Stimulated activated CD8-positive, alpha-beta memory T cell treated with anti-CD3 and anti-CD28 coated beads, Interleukin-15, amount 100 ng/mL, for 1 hour (primary cell): ENCODE measurements around the gene PUS10.
"Not testable (repeated sequence)": the region's sequence is repeated elsewhere in the genome, so short reads cannot be mapped to it uniquely, and the experiment has no call there.

ENCODE experiments used
- DNase-seq: peaks from one replicate; pipeline ENCODE4 v3.0.0-alpha.2; 2020; ENCODE audit warnings: low read depth

The PUS10 gene

DNA sequence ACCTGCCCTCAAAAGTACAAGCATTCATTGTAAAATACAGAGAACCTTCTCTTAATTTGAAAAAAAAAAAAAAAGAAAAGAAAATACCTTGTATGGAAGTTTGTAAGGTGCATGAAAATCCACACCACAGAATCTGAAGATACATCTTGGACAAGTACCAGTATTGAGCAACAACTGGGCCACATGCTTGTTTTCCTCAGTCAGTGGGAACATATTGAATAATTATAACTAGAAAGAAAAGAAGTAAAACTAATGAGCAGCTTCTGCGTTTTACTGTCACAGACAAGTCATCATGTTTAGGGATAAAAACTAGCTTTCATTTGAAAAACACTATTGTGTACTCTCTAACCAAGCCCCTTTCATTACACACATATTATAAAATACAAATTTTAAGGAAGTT lies 6.4 kb downstream of the PUS10 start:
- DNase-seq = no peak

DNA sequence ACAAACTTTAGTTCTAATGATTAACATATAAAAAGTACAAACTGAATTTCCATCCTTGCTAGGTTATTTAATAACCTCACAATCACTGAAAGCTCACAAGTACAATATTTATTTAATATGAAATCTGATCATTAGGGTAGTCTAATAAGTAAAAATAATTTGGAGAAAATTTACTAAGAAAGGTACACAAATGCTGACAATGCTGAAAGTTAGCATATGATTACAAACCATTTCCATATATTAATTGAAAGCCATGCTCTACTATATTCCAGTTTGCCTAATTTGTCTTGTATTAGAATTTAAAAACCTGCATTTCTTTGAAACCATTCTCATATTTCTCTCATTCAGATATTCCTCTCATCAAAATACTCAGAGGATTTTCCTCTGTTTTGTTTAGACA lies 8.7 kb downstream of the PUS10 start:
- no peak for DNase-seq

DNA sequence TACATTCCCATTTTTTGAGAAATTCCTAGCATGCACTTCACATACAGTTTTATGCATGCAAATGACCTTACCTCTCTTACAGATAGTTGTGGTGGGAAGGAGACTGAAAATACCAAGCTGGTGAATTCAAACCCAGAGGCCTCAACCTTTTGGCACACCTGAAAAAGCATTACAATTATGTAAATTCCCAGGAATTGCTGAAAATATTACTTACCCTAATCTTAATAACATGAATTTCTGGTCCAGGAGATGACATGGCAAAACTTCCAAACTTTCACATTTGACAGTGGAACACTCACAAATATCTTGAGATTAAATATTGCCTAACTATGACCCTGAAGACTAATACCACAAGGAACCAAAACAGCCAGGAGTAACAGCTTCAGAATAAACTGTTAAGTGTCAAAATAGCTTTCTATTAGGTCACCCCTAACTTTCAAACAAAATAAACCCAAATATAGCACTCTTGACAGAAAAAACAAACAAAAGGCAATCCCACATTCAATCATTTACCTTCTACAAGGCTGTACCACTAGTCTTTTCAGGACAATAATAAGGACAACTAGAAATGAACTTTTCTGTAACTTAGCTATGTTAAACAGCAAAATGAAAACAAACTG lies 11.5 kb downstream of the PUS10 start:
- DNase-seq = no peak

- DNase-seq = no peak
These were observed 12.3 kb downstream of the PUS10 start for GRCh38 chr2:61005736-61006135.

DNA sequence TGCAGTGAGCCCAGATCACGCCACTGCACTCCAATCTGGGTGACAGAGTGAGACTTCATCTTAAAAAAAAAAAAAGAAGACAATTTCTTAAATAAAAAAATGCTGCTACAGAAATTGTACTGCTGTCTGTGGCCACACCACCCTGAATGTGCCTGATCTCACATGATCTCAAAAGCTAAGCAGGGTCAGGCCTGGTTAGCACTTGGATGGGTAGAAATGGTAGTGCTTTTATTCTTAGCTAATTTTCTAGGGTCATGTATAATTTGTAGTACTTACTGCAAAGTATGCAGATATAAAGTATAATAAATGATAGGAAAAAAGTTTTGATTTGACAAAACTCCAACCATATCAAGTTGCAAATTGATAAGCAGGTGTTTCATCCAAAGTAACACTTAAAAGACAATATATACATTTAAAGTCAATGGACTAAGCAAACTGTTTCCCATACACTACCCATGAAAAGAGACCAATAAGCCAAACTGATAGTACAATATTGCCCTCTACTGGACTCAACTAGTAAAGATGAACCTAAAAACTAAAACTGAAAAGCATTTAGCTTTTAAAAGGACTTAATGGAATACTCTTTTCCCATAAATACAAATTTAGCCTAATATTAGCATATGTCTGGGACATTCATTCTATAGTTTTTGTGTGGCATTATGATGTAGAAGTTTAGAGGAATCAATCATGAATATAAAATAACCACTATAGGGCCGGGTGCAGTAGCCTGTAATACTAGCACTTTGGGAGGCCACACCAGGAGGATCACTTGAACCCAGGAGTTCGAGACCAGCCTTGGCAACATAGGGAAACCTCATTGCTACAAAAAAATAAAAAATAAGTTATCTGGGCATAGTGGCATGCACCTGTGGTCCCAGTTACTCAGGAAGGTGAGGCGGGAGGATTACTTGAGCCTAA lies 19.2 kb downstream of the PUS10 start:
- DNase-seq = no peak

DNA sequence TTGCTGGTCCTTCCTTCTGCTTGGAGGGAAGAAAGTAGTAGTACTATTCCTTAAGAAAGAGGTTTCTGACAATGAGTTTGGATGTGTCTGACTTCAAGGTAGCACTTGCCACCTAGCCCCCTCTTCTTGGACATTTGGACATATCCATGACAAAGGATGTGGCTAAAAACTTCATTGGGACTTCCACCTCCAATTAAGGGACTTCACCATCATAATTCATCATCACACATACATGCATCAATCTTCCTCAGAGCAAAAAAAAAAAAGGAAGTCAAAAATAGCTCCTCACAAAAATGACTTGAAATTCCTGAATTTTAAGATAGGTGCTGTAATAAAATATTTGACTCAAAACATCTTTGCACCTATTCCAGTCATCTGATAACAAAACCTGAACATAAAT lies 23.9 kb downstream of the PUS10 start:
- DNase-seq = no peak

DNA sequence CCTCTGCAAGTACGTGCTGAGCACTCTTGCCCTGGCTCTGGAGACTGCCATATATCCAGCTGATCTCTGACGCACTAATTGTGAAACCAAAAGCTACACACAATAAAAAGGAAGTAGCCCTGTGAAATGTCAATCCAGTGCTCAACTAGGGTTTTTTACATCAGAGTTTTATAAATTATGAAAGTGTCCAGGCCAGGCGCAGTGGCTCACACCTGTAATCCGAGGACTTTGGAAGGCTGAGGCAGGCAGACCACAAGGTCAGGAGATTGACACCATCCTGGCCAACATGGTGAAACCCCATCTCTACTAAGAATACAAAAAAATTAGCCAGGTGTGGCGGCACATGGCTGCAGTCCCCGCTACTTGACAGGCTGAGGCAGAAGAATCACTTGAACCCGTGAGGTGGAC lies 25.1 kb downstream of the PUS10 start:
- DNase-seq = no peak

GRCh38 chr2:60991644-60992043 lies 26.4 kb downstream of the PUS10 start:
- DNase-seq = no peak

DNA sequence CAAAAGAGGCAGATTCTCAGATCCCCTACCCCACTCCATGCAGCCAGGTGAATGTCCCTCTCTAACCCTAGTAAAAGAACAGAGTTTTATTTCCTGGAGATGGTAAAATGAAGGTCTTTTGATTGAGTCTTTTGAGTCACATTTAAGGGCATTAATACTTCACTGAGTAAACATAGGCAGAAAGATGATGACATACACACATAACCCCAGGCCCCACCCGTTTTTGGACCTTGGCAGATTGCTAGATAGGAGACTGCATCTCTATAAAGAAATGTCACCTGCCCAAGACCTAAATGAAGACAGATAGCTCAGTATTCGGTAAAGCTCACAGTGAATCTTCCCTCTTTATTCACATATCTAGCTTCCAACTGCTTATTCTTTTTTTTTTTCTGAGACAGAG lies 28.8 kb downstream of the PUS10 start:
- DNase-seq = no peak

DNA sequence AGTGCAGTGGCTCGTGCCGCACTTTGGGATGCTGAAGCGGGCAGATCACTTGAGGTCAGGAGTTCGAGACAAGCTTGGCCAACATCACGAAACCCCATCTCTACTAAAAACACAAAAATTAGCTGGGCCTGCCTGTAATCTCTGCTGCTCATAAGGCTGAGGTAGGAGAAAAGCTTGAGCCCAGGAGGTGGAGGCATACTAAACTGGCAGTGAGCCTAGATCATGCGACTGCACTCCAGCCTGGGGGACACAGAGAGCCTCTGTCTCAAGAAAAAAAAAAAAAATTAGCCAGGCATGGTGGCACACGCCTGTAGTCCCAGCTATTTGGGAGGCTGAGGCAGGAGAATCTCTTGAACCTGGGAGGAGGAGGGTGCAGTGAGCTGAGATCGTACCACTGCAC lies 30.4 kb downstream of the PUS10 start:
- DNase-seq = not testable (repeated sequence)

- no peak for DNase-seq
These were observed 31.0 kb downstream of the PUS10 start for GRCh38 chr2:60987041-60987440.

- no peak for DNase-seq
These were observed 33.3 kb downstream of the PUS10 start for GRCh38 chr2:60984720-60985119.

- DNase-seq = not testable (repeated sequence)
These were observed 36.0 kb downstream of the PUS10 start for GRCh38 chr2:60982066-60982465.

DNA sequence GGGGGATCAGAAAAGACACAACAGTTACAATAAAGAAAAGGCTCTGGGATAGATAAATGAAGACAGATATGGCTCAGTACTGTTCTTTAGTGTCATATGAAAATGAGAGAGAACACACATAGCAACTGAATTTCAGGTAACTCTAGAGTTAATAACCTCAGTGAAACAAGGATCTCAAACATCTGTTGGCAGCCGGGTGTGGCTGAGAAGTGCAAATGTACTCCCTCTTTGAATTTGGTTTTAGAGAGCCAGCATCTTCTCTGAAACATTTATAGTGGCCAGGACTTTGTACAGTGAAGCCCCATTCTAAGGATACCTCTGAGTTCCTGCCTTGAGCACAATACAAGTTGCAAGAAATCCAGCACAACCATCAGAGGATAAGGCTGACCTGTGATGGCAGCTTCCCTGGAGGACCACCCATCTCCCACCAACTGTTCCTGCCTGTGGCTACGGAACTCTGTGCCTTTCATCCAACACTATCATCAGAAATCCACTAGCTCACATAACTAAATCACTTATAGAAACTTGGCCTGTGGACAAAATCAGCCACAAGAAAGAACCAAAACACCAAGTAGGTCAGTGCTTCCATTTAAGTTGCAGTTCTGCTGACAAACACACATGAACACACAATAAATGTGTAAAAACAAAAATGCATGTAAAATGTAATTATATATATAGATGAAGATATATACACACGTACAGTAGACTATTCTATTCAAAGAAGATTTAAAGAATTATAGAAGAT lies 37.8 kb downstream of the PUS10 start:
- DNase-seq = no peak

DNA sequence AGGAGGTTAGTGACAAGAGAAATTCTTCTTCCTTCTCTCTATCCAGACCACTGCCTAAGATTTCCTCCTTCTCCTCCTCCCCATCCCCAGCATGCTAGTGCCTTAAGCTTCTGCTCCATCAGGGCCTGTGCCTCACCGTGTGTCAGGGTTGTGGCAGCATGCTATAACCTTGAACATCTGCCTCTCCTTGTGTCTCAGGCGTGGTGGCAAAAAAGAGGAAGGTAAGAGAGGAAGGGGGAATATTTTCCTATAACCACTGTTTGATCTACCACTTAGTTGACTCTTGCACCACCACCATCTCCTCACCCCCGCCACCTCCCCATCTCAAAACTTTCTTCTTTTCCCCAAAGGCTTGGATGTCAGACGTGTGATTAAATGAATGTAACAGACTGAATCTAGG lies 38.8 kb downstream of the PUS10 start:
- DNase-seq = no peak

DNA sequence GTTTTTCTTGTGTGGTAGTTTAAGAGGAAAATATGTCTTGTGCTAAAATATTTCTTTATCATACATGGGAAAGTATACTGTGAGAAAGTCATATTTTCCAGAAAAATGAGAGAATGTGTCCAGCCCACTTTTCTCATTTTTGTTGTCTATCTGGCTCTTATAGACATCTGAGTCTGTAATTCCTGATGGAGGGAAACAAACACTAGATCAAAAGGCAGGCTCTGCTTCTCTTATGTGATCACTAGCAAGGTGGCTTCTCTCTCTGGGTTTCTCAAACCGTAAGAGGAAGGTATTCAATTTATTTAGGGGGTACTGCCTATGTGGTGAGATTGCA lies 40.5 kb downstream of the PUS10 start:
- DNase-seq = no peak

GRCh38 chr2:60976875-60977561 lies 41.0 kb downstream of the PUS10 start:
- DNase-seq = no peak

DNA sequence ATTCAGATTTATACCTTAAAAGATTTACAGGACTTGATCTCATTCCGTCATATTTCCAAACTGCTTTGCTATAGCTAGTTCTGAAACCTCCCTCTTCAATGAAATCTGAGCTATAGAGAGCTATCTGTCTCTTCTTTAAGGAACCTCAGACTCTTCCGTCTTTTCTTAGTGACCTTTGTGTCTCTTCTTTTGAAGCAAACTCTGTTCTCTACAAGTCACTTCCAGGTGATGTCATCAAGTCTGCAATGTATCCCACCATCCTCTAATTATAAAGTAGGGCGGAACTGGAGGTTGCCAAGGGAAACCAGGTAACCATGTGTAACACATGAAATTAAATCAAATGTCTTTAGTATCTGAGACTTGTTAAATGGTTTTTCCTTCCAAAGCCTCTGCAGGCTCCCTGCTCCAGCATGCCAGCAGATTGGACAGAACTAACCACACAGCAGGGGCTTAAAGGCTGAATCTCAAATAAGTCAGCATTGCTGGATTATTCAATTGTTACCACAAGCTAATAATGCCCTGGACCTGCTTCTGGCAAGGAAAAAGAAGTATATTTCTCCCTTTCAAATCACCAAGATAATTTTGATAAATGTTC lies 41.7 kb downstream of the PUS10 start:
- no peak for DNase-seq

GRCh38 chr2:60974652-60975051 lies 43.4 kb downstream of the PUS10 start:
- DNase-seq = no peak

GRCh38 chr2:60973705-60974104 lies 44.4 kb downstream of the PUS10 start:
- no peak for DNase-seq

DNA sequence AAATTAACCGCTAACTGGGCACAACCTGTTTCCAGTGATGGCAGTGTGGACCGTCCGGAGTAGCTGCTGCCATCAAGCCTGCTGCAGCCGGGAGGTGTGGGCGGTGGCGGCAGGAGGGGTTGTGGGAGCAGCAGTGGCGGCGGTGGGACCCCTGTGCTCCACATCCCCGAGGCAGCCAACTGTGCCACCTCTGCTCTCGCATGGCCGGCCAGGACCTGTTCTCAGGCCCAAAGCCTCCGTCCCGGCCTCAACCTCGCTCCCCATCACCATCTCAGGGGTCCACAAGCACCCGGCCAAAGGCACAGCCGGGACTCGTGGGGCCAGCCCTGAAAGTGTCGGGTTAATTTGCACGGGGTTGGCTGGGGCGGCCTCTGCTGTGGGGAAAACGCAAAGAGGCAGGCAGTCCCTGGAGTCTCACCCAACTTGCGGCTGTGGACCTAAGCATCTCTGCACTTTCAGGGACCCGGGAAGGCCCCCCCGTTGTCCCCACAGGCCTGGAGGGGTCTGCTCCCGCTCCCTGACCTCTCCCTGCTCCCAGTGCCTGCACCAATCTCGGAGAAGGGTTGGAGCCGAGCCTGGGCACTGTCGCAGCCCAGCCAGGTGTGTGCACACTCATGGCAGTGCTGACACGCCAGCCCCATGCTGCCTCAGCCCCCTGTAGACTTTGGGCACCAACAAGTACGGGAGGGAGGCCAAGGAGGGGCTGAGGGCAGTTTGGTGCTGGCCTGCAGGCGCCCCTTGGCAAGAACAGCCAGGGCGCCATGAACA lies 45.0 kb downstream of the PUS10 start:
- no peak for DNase-seq
